GM12892 (cell line): Measurements from ENCODE around the gene RAN.

ENCODE experiments used
- POLR2A ChIP-seq: IDR thresholded peaks from 2 replicates; pipeline ENCODE4 v1.6.1; 2011; ENCODE audit warnings: low read depth, low read length, control low read depth
- POLR2AphosphoS5 ChIP-seq: IDR thresholded peaks from 2 replicates; pipeline ENCODE4 v1.6.1; 2011; ENCODE audit warnings: low read depth, low read length, control low read depth
- TAF1 ChIP-seq: IDR thresholded peaks from 2 replicates; pipeline ENCODE4 v1.6.1; 2011; ENCODE audit warnings: low read depth, mild to moderate bottlenecking, control low read depth, low read length, borderline replicate concordance

DNA sequence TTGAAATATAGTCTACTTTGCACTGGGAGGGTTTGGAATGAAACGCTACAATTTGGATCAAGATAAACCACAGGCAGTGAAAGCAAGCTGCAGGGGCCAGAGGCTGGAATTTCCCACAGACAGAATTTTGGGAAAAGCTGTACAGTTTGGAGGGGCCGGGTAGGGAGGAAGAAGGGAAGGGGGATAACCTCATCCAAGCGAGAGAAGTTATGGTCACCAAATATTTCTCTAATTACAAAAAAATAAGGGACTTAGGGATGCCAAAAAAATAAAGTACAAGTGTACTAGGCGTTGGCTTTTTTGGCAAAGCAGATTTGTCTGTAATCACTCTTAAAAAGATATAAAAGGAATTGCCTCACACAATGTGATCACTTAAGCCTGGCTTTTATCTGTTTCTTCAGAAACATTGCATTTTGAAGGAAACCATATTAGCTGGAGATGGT lies 50.7 kb downstream of the RAN start:
- TF ChIP-seq POLR2AphosphoS5: no peak
- no peak for TF ChIP-seq POLR2A
- no peak for TF ChIP-seq TAF1
